ENCODE results near the gene MAP1LC3C.

The MAP1LC3C gene

DNA sequence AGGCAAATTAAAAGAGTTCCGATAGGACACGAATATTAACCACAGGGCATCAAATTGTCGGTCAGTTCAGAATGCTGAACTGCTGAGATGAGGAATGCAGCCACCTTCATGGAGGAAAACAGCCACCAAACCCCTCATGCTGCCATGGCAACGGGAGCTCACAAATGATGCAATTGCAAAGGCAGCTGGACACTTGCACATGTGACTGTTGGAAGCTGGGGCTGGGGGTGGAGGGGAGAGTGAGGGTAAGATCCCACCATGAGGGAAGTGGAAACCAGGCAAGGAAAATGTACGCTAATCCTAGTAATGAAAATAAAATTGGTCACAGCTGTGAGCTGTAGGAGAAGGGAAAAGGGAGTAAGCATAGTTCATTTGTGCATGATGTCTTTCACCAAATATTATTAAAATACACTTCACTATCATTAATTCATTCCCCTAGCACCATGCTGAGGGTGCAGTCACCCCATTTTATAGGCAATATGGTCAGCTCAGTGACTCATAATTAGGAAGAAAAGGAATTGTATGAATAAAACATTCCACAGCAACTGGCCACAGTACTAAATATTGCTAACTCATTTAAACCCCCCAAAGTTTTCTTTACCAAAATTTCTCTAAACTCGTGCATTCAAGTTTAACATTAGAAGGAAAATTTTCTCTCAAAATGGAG lies 26.1 kb downstream of the MAP1LC3C start:
- no peak for TF ChIP-seq CTCF (IDR thresholded peaks at IDR 0.05)
- H3K4me1 Mint-ChIP-seq = peaks cover 13% of the 10 kb centered on the region
- H3K27ac Mint-ChIP-seq = peak overlapping the region; percentile 68
- peak; percentile 62 for DNase-seq
- no peaks in the 10 kb centered on the region for H3K36me3 Mint-ChIP-seq (ENCODE audit: low read depth)
- H3K27me3 Mint-ChIP-seq (ENCODE audit: low read depth, poor library complexity) = no peaks in the 10 kb centered on the region
- H3K9me3 Mint-ChIP-seq = no peaks in the 10 kb centered on the region
- H3K4me3 Mint-ChIP-seq = no peak overlapping the region

DNA sequence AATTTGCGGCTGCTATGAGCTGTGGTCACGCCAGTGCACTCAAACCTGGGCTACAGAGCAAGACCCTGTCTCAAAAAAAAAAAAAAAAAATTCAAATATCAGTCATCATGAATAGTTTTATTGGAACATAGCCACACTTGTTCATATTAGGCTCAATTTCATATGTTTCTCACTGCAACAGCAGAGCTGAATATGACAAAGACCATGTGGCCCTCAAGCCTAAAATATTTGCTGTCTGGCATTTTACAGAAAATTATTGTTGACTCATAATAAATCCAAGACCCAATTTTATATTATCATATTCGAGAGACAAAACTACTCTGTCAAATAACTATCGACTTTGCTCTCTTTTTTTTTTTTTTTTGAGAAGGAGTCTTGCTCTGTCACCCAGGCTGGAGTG lies 30.3 kb downstream of the MAP1LC3C start:
- Mint-ChIP-seq H3K36me3 (ENCODE audit: low read depth) (no peaks in the 10 kb centered on the region), H3K4me3 (no peak overlapping the region)

GRCh38 chr1:241964550-241965282 lies 34.2 kb downstream of the MAP1LC3C start:
- no peak overlapping the region for H3K4me3 Mint-ChIP-seq
- H3K4me1 Mint-ChIP-seq = no peaks in the 10 kb centered on the region
- H3K27ac Mint-ChIP-seq = no peak overlapping the region
- TF ChIP-seq CTCF (IDR thresholded peaks at IDR 0.05) = no peak
- peaks cover 4% of the 10 kb centered on the region for H3K27me3 Mint-ChIP-seq (ENCODE audit: low read depth, poor library complexity)
- no peak for DNase-seq
- H3K36me3 Mint-ChIP-seq (ENCODE audit: low read depth) = no peaks in the 10 kb centered on the region
- peaks cover 4% of the 10 kb centered on the region for H3K9me3 Mint-ChIP-seq

More for the DNA sequence above, 30.3 kb downstream of the MAP1LC3C start:
- no peak for TF ChIP-seq CTCF (IDR thresholded peaks at IDR 0.05)
- peaks cover 8% of the 10 kb centered on the region for H3K4me1 Mint-ChIP-seq
- H3K27me3 Mint-ChIP-seq (ENCODE audit: low read depth, poor library complexity) = peaks cover 4% of the 10 kb centered on the region
- H3K27ac Mint-ChIP-seq = no peak overlapping the region
- DNase-seq = no peak
- peaks cover 4% of the 10 kb centered on the region for H3K9me3 Mint-ChIP-seq

DNA sequence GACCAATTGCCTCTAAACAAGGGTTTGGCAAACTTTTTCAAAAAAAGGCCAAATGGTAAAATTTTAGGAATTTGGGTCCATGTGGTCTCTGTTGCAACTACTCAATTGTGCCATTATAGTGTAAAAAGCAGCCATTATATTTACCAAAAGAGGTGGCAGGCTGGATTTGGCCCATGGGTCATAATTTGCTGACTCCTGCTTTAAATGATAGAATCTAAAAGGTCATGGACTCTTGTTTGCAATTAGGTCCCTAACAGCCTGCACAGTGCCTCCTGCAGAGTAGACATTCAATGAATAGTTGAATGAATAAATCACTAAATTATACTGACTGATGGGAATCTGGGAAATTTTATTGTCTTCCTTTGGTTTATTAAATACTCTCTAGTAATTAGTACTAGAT lies 35.2 kb downstream of the MAP1LC3C start:
- H3K36me3 Mint-ChIP-seq (ENCODE audit: low read depth) = no peaks in the 10 kb centered on the region

DNA sequence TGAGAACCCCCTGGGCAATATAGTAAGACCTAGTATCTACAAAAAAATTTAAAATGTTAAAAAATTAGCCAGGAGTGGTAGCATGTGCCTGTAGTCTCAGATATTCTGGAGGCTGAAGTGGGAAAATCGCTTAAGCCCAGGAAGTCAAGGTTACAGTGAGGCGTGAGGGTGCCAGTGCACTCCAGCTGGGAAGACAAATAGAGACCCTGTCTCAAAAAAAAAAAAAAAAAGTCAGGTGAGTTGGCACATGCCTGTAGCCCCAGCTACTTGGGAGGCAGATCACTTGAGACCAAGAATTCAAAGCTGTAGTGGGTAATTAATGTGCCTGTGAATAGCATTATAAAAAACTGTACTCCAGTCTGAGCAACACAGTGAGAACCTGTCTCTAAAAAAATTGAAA lies 36.7 kb downstream of the MAP1LC3C start:
- peaks cover 4% of the 10 kb centered on the region for H3K27me3 Mint-ChIP-seq (ENCODE audit: low read depth, poor library complexity)
- no peaks in the 10 kb centered on the region for H3K36me3 Mint-ChIP-seq (ENCODE audit: low read depth)
- no peak overlapping the region for H3K4me3 Mint-ChIP-seq
- no peak for DNase-seq
- no peaks in the 10 kb centered on the region for H3K4me1 Mint-ChIP-seq
- H3K9me3 Mint-ChIP-seq = peaks cover 4% of the 10 kb centered on the region
- H3K27ac Mint-ChIP-seq = no peak overlapping the region
- no peak for TF ChIP-seq CTCF (IDR thresholded peaks at IDR 0.05)

More for the DNA sequence above, 35.2 kb downstream of the MAP1LC3C start:
- Mint-ChIP-seq H3K27ac (no peak overlapping the region), H3K4me1 (no peaks in the 10 kb centered on the region), H3K4me3 (no peak overlapping the region), H3K9me3 (peaks cover 4% of the 10 kb centered on the region), H3K27me3 (ENCODE audit: low read depth, poor library complexity) (peaks cover 4% of the 10 kb centered on the region)
- no peak for DNase-seq
- TF ChIP-seq CTCF (IDR thresholded peaks at IDR 0.05) = no peak

Measured in nephron progenitor cell (in vitro differentiated cells).